ENCODE results near the gene AGPAT3.

- TF ChIP-seq POLR2A (IDR thresholded peaks at IDR 0.05) (no peak), CTCF (IDR thresholded peaks at IDR 0.05) (no peak)
Observed at GRCh38 chr21:43982489-43983078, 117.6 kb downstream of the AGPAT3 start.

All from esophagus squamous epithelium (tissue), 4 donors.